ENCODE measurements around the gene ADGRD1.

ADGRD1 gene

GRCh38 chr12:131091976-131092691 lies 138.4 kb downstream of the ADGRD1 start:
- no peak for DNase-seq (ENCODE audit: low read depth)

GRCh38 chr12:131092901-131093603 lies 139.3 kb downstream of the ADGRD1 start:
- DNase-seq (ENCODE audit: low read depth): no peak

- DNase-seq (ENCODE audit: low read depth): no peak
These were observed 139.9 kb downstream of the ADGRD1 start for GRCh38 chr12:131093604-131093955.

GRCh38 chr12:131093971-131094830 lies 140.5 kb downstream of the ADGRD1 start:
- no peak for DNase-seq (ENCODE audit: low read depth)

GRCh38 chr12:131094831-131095805 lies 141.4 kb downstream of the ADGRD1 start:
- DNase-seq (ENCODE audit: low read depth): no peak

- no peak for DNase-seq (ENCODE audit: low read depth)
These were observed 142.3 kb downstream of the ADGRD1 start for GRCh38 chr12:131095826-131096680.

- DNase-seq (ENCODE audit: low read depth): no peak
These were observed 143.0 kb downstream of the ADGRD1 start for GRCh38 chr12:131096681-131097181.

- no peak for DNase-seq (ENCODE audit: low read depth)
These were observed 143.8 kb downstream of the ADGRD1 start for GRCh38 chr12:131097202-131098177.

GRCh38 chr12:131098178-131098981 lies 144.7 kb downstream of the ADGRD1 start:
- DNase-seq (ENCODE audit: low read depth): no peak

GRCh38 chr12:131100031-131100674 lies 146.4 kb downstream of the ADGRD1 start:
- no peak for DNase-seq (ENCODE audit: low read depth)

GRCh38 chr12:131101006-131101405 lies 147.3 kb downstream of the ADGRD1 start:
- DNase-seq (ENCODE audit: low read depth): no peak

- DNase-seq (ENCODE audit: low read depth): no peak
These were observed 148.2 kb downstream of the ADGRD1 start for GRCh38 chr12:131101703-131102492.

GRCh38 chr12:131102493-131102931 lies 148.8 kb downstream of the ADGRD1 start:
- no peak for DNase-seq (ENCODE audit: low read depth)

- DNase-seq (ENCODE audit: low read depth): no peak
These were observed 149.4 kb downstream of the ADGRD1 start for GRCh38 chr12:131102991-131103668.

GRCh38 chr12:131103669-131104462 lies 150.2 kb downstream of the ADGRD1 start:
- DNase-seq (ENCODE audit: low read depth): no peak
